ENCODE results near the gene EMID1.

DNA sequence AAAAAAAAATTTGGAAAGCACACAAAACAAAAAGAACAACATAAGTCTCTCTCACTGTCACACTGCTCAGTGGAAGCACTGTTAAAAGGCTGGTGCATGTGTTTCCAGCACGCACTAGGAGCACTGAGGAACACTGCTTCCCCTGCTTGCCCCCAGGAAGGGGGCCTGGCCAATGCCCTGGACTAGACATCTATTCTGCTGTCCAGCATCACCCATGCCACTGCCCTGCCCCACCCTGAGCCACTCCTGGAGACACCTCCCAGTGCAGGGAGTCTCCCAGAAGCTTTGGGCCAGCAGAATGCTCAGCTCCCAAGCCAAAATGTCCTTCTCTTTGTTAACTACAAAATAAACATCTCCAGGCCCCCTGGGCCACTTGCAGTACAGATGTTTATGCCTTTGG lies 49.7 kb upstream of the EMID1 start:
- TF ChIP-seq, protein P1, sequence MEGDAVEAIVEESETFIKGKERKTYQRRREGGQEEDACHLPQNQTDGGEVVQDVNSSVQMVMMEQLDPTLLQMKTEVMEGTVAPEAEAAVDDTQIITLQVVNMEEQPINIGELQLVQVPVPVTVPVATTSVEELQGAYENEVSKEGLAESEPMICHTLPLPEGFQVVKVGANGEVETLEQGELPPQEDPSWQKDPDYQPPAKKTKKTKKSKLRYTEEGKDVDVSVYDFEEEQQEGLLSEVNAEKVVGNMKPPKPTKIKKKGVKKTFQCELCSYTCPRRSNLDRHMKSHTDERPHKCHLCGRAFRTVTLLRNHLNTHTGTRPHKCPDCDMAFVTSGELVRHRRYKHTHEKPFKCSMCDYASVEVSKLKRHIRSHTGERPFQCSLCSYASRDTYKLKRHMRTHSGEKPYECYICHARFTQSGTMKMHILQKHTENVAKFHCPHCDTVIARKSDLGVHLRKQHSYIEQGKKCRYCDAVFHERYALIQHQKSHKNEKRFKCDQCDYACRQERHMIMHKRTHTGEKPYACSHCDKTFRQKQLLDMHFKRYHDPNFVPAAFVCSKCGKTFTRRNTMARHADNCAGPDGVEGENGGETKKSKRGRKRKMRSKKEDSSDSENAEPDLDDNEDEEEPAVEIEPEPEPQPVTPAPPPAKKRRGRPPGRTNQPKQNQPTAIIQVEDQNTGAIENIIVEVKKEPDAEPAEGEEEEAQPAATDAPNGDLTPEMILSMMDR (conservative IDR thresholded peaks at IDR 0.05) = no peak
- no peak for TF ChIP-seq EZH2 (IDR thresholded peaks at IDR 0.05; ENCODE audit: low read depth)

All from PC-9 (cell line).